HG03108 (cell line): ENCODE results near the gene UAP1L1.

Source experiments
- ATAC-seq: cut with Tn5 transposase; IDR thresholded peaks from one replicate; pipeline ENCODE4 v1.9.1; 2021; ENCODE audit warnings: moderate library complexity; ENCODE audit not compliant: unreplicated experiment

The UAP1L1 gene

GRCh38 chr9:137040568-137040967 lies 36.7 kb upstream of the UAP1L1 start:
- no peak for ATAC-seq

- ATAC-seq = no peak
Observed at GRCh38 chr9:137041124-137041523, 36.2 kb upstream of the UAP1L1 start.

- no peak for ATAC-seq
Observed at GRCh38 chr9:137042751-137043727, 34.3 kb upstream of the UAP1L1 start.

GRCh38 chr9:137044037-137044436 lies 33.3 kb upstream of the UAP1L1 start:
- ATAC-seq = no peak

- no peak for ATAC-seq
Observed at GRCh38 chr9:137044502-137045177, 32.7 kb upstream of the UAP1L1 start.

- ATAC-seq = no peak
Observed at GRCh38 chr9:137045294-137046087, 31.8 kb upstream of the UAP1L1 start.

GRCh38 chr9:137046088-137046787 lies 31.1 kb upstream of the UAP1L1 start, which contains the start of gene NPDC1:
Gene NPDC1 (minus strand): TSS chr9:137046177. CDS start chr9:137045989, 188 bp downstream.
- ATAC-seq = peak; percentile 62

GRCh38 chr9:137048655-137049543 lies 28.4 kb upstream of the UAP1L1 start:
- ATAC-seq = no peak

- ATAC-seq = no peak
Observed at GRCh38 chr9:137049544-137050449, 27.5 kb upstream of the UAP1L1 start.

GRCh38 chr9:137050570-137050969 lies 26.7 kb upstream of the UAP1L1 start:
- no peak for ATAC-seq

- no peak for ATAC-seq
Observed at GRCh38 chr9:137051145-137051724, 26.1 kb upstream of the UAP1L1 start.

GRCh38 chr9:137052293-137052692 lies 25.0 kb upstream of the UAP1L1 start:
- ATAC-seq = no peak

GRCh38 chr9:137052998-137053943 lies 24.0 kb upstream of the UAP1L1 start:
- ATAC-seq = no peak

- no peak for ATAC-seq
Observed at GRCh38 chr9:137053944-137054931, 23.1 kb upstream of the UAP1L1 start, which contains the start of gene ENTPD2. Gene ENTPD2 (minus strand): TSS chr9:137054061. CDS start chr9:137053997, 64 bp downstream.

GRCh38 chr9:137054932-137055384 lies 22.4 kb upstream of the UAP1L1 start:
- no peak for ATAC-seq
